GM21447 (cell line): Measurements from ENCODE around the gene ZBTB44.

ENCODE experiments used
- ATAC-seq: cut with Tn5 transposase; IDR thresholded peaks from one replicate; pipeline ENCODE4 v1.9.1; 2021; ENCODE audit not compliant: unreplicated experiment

The ZBTB44 gene

GRCh38 chr11:130215531-130216220 lies 99.0 kb downstream of the ZBTB44 start:
- no peak for ATAC-seq

DNA sequence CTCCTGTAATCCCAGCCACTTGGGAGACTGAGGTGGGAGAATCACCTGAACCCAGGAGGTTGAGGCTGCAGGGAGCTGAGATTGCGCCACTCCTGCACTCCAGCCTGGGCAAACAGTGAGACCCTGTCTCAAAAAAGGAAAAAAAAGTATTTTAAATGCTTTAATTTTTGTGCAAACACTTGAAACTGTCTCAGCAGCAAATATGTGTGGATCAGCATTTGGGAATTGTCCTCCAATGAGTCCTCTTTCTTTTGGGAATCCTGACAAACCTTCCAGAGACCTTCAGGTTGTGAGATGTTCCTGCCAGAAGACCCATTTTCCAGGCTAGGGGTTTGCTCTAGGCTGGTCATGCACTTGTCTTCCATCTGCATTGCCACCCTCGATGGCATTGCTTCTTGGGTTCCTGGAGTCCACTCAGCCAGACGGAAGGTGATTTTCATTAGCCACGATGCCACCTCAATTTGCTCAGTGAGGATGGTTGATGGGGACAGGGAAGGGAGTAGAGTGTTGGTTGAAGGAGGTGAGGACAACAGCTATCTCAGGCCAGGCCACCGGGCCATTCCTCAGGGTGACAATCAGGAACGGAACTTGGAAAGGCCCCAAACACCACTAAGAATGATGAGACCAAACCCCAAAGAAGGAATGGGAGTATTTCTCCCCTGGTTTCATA lies 99.7 kb downstream of the ZBTB44 start:
- no peak for ATAC-seq

DNA sequence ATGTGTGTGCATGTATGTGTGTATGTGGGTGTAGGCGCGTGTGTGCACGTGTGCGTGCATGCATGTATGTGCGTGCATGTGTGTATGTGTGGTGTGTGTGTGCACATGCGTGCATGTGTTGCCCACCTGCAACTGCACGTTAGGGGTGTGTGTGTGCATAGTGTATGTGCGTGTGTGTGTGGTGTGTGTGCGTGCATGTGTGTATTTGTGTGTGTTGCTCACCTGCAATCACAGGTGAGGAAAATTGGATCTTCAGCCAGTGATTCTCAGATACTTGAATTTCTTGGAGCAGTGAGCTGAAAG lies 100.8 kb downstream of the ZBTB44 start:
- ATAC-seq = no peak

DNA sequence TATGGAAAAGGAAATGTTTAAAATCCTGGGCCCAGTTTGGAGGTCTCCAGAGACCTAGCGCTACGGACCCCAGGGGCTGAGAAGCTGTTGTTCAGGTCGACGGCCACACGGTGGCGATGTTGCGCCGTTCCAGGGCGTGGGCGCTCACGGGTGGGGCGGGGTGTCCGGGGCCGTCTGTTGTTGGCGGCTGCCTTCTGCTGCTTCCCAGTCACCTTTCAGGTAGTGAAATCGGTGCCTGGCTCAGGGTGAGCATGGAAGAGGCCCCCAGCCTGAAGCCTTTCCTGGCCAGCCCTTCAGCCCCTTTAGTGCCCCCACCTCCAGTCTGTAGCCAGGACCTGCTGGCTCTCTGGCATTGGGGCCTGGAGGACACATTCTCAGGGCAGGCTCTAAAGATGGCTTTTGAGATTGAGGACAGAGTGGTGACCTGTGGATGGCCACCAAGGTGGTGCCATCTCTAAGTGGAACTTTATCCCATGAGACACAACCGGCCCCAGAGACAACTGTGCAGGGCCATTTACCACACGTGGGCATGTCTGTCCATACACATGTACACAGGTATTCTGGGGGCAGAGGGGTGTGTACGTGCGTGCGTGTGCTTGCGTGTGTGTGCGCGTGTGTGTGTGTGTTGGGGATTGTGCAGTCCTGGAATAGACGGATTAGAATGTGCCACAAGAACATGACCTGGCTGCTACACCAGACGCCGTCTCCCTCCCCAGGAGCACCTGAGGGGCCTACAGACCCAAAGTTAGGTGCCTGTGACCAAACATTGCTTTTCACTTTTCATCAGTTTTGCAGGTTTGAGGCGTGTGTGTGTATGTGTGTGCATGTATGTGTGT lies 101.4 kb downstream of the ZBTB44 start:
- ATAC-seq = peak; percentile 81

DNA sequence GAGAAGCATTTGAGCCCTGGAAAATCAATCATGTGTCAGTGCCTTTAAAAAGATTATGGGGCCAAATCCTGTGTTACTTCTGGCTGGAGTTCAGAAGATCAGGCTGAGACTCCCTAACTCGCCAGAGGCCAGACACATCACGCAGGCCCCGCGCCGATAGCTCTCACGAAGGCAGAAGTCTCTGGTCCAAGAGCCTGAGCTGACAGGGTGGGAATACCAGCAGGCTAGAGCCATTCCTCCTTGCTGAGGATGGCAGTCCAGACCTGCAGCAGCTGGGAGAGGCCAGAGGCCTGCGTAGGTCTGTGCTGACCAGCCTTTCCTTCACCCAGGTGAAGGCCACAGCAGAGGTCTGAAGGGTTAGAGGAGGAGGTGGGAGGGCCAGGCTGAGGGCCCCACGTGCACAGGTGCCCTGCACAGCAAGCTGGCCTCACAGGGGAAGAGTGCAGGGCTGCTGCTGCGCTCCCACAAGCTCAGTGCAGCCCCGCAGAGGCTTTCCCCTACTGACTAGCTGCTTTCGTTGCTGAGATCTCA lies 102.2 kb downstream of the ZBTB44 start:
- ATAC-seq = no peak

GRCh38 chr11:130211781-130212401 lies 102.8 kb downstream of the ZBTB44 start:
- ATAC-seq = no peak

- ATAC-seq = no peak
Observed at GRCh38 chr11:130211144-130211543, 103.6 kb downstream of the ZBTB44 start.

GRCh38 chr11:130209954-130210854 lies 104.5 kb downstream of the ZBTB44 start:
- ATAC-seq = no peak

DNA sequence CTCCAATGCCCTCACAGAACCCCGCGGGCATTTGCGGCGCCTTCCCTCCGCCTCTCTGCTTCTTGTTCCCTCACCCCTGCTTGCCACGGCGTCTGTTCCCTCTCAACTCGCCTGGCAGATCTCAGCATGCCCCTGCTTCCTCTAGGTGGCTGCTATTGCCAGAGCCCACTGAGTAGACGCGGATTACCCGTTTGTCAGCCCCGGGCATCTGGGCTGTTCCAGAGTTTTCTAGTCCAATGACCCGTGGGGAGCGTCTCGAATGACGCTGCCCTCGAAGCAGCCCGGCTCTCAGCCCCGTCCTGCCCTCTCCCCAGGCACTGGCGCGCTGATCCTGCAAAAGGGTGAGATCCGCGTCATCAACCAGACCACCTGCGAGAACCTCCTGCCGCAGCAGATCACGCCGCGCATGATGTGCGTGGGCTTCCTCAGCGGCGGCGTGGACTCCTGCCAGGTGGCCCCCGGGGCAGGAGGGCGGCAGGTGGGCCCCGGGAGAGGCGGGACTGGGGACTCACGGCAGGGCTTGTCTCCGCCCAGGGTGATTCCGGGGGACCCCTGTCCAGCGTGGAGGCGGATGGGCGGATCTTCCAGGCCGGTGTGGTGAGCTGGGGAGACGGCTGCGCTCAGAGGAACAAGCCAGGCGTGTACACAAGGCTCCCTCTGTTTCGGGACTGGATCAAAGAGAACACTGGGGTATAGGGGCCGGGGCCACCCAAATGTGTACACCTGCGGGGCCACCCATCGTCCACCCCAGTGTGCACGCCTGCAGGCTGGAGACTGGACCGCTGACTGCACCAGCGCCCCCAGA lies 105.4 kb downstream of the ZBTB44 start:
- no peak for ATAC-seq

DNA sequence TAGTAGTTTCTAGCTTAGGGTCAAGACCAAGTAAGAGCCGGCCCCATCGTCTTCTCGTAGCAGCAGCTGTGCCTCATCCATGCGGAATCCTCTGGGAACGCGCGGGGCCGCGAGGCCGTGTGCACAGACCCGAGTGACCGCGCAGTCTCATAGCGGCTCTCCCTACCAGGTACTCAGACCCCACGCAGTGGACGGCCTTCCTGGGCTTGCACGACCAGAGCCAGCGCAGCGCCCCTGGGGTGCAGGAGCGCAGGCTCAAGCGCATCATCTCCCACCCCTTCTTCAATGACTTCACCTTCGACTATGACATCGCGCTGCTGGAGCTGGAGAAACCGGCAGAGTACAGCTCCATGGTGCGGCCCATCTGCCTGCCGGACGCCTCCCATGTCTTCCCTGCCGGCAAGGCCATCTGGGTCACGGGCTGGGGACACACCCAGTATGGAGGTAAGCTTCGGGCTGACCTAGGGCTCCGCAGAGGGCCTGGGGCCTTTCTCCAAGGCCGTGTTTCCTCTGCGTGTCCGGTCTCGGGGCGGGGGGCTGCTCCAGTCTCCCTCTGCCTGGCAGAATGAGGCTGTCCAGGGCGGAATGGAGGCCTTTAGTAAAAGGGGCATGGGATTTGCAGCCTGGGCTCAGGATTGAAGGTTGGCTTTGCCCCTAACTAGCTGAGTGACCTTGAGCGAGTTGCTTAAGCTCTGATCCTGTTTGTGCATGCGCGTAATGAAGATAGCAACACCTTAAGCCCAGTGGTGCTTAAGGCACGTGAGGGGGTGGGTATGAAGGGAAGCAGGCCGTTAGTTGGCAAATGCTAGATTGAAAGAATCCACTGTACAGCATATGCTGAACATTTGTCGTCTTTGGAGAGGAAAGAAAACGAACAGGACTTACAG lies 106.2 kb downstream of the ZBTB44 start:
- ATAC-seq = no peak

- ATAC-seq = no peak
Observed at GRCh38 chr11:130206141-130206540, 108.6 kb downstream of the ZBTB44 start.

DNA sequence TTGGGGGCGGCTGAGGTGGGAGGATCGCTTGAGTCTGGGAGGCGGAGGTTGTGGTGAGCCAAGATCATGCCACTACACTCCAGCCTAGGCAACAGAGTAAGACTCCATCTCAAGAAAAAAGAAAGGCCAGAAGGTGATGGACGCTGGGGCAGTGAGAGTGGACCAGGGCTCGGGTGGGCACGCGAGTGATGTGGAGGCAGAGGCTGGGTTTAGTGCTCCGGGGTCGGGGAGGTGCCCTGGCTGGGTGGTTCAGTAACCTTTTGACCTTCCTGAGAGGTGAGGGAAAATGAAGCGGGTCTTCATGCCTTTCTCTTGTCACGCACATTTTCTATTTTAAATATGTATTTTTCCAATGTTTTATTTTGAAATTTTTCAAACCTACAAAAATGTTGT lies 110.0 kb downstream of the ZBTB44 start:
- no peak for ATAC-seq

- ATAC-seq = no peak
Observed at GRCh38 chr11:130203766-130204702, 110.7 kb downstream of the ZBTB44 start.

DNA sequence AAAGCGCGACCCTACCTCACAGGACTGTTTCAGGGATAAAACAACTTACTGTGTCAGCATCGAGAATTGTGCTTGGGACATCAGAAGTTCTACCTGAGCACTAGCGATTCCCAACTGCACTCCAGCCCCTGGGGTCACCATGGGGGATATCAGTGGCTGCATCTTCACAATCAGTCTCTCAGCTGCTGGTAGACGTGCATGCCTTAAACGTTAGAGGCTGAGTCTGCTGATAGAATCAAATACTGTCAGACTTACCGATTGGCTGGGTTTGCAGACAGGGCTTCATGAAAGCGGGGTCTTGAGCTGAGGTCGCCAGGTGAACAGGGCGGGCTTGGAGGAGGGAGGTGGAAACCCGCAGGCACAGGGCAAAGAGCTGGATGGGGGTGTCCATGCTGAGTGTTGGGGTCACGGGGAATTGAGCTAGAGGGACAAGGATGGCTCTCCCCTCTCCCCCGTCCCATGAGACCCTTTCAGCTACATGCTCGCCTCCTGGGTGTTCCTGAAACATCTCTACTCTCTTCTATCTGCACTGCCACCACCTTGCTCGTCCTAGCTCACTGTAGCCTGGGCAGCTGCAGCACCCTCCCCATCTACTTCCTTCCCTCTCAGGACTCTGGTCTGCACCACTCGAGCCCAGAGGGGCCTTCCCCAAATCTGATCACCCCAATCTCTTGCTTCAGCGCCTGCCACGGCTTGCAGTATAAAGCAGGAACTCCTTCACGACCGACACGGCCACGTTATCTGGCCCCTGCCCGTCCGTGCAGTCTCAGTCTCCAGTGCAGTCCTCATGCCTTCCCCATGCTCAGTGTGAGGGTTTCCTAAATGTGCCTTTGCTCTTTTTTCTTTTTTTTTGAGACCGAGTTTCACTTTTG lies 111.7 kb downstream of the ZBTB44 start:
- no peak for ATAC-seq

DNA sequence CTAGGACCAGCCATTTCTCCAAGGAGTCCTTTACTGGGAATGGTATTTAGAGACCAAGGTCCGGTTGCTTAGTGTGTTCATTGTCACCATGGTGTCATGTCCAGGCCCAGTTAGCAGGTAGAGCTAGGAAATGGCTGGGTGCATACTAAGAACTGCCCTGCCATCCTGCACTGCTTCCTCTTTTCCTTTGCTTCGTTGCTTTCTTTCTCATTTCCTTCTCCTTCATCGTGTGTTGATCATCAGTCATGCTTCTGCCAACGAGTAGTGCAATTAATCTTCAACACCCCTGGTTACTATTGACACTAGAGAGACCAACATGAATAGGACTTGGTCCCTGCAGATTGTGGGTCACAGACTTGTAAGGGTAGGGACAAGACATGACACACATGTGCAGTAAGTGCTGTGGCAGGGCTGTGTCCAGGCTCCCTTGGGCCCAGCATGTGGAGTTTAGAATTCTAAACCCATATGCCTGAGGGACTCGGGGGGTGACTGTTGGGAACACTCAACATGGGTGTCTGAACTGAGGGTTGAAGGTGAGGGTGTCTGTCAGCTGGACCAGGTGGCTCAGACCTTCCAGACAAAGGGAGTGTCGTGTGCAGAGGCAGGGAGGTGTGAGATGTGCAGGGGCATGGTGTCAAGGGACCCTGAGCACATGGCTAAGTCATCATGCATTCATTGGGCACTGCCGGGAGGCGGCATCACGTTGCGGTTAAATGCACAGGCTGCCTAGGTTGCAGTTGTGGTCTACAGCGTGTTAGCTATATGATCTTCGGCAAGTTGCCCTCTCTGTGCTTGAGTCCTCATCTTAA lies 112.5 kb downstream of the ZBTB44 start:
- ATAC-seq = no peak

- no peak for ATAC-seq
Observed at GRCh38 chr11:130201026-130201425, 113.7 kb downstream of the ZBTB44 start.
